Activated CD8-positive, alpha-beta memory T cell treated with anti-CD3 and anti-CD28 coated beads for 1 hour (primary cell): ENCODE measurements around the gene TTC7B.

Experiments
- DNase-seq, 2 donors: peaks; one replicate each; pipeline ENCODE4 v3.0.0-alpha.2; 2020; ENCODE audit warnings: low read depth in 1 of 2; ENCODE audit errors: extremely low read depth in 1 of 2

The TTC7B gene

DNA sequence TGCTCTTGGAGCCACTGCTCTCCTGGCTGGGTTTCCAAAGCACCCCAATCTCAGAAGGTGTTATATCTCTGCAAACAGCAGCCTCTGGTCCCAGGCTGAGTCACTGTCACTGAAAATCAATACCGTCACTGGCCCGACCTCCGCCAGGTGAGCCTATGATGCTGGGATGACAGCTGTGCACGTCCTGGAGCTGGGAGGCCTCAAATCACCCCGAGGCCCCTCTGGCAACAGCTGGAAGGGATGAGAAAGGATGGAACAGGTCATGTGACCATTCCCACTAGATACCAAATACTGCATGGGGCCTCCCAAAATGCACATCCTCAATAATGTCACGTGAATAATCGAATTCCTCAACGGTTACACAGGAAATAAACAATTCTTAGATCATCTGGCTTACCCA, 190.8 kb downstream of the TTC7B start:
- DNase-seq, result no peak

DNA sequence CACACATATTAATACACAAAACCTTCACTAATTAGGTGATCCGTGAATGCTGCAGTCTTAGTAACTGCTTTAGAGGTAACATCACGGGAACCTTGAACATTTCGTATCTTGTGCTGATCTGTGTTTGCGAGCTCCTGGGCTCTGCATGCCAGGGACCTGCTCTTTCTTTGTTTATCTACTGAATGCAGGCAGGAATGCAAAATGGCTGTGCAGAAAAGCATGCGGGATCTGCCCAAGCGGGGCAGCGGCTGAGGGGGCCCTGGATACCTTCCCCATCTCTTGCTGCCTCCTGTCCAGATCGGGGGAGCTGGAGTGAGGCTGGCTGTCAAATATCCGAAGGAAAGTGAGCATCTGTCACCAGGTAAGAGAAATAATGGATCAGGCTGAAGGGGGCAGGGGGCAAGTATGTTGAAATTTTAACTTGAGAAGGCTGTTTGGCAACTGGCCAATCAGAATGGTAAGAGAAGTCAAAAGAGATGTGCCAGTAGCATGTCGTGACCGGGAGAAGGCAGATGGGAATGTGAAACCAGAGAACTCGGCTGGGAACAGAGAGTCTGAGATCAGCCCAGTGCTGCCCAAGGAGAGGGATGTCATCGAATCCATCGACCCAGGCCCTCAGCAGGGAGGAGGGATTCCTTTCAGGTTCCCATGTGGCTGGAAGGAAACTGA, 191.4 kb downstream of the TTC7B start:
- DNase-seq, result no peak

DNA sequence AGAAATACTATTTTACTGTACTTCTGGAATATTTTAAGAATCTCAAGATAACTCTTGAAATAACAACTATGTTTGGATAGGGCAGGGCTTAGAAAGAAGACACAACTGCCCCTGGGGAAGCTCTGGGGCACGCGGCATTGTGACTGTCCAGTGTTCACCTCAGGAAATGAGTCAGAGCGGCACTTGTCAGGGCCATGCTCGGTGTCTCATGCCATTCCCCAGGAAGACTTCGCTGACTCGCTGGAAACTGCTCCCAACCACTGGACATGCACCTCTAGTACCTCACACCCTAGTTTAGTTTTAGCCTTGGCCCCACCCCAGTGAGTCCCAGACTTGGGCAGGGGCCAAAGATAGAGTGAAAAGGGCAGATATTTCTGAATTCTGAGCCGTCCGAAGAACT, 192.0 kb downstream of the TTC7B start:
- DNase-seq, result no peak

DNA sequence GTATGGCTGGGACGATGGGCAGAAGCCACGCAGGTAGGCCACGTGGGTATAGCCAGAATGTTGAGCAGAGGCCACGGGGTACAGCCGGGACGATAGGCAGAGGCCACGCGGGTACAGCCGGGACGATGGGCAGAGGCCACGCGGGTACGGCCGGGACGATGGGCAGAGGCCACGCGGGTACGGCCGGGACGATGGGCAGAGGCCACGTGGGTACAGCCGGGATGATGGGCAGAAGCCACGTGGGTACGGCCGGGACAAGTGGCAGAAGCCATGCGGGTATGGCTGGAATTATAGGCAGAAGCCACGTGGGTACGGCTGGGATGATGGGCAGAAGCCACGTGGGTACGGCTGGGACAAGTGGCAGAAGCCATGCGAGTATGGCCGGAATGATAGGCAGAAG, 195.0 kb downstream of the TTC7B start:
- no peak for DNase-seq

DNA sequence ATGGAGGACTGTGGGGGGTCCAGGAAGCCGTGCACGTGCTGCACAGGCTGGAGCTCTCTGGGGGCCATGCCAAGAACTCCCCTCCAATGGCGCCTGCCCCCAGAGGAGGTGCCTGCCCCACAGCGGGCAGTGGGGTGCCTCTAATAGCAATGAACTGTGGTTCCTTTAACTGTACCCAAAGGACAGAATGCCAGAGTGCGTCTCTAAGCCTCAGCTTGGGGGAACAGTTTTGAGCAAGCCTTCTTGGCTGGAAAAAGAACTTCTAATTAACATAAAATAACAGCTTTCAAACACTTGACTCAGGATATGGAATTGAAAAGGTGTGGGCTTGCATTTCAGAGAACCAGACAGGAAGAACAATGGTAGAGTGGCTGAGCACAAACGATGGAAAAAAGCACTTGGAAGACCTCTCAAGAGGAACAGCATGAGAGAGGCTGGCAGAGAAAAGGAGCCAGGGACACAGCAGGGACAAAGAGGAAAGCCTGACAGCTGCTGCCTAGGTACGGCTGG, 195.6 kb downstream of the TTC7B start:
- no peak for DNase-seq

DNA sequence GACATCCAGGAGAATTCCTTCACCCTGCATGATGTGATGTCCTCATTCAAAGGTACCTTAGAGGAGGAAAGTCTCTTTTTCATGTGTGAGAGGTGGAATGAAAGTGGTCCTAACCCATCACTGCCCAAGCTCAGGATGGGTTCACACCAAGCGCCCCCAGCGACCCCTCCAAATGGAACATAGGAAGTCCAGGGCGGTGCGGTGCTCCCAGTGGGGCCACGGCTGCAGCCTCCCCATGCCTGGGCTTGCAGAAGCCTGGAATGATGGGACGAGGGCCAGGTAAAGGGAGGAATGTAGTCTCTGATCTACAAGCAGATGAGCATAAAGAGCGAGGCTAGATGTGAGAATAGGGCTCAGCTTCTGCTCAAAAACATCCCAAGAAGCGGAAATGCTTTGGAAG, 196.3 kb downstream of the TTC7B start:
- no peak for DNase-seq

DNA sequence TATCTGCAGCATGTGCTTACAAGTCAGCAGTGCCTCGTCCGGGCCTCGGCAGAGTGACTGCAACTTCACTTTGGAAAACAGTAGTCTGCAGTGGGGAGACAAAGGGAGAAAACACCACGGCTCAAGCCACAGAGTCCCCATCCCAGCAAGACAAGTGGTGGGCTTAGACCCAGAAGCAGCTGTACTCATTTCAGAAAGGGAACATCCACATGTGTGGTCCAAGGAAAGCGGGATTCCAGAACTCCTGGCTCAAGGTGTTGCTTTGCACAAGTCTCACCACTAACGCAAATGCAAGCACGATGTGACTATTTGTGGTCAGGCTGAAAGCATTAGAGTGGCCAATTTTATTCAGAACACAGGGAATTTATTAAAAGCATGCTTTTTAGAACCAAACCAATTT, 198.3 kb downstream of the TTC7B start:
- no peak for DNase-seq

DNA sequence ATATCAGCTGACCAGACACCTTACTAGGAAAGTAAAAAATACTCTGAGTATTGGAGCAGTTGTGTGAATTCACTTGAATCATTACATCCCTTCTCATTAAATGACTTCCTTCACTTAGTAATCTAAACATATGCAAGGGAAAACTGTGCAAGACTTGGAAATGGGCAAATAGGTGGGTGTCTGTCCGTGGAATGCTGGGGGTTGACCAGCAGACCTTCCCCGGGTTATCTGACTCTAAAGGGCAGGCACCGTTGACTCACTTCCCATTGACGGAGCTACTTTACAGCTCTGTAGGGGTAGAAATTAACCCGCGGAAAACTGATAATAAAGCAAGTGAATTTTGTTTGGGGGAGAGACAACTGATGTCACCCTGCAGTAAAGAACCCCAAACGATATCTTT, 199.3 kb downstream of the TTC7B start:
- DNase-seq, result no peak

DNA sequence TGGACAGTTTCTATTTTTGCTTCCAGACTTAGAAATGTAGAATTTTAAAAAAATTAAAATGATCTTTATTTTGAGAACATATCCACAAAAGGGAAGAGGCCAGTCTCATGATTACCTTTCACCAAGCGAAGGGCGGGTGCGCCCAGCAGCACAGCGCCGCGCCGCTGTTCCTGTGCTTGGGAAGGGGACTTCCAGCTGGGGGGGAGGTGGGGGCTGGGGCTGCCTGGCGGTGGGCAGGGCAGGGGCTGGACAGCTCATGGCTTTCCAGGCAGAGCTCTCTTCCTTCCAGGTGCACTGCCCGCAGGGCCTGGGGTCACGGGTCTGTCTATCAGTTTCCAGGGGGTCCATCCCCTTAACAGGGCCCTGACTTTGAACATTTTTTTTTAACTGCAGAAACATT, 199.9 kb downstream of the TTC7B start:
- no peak for DNase-seq

DNA sequence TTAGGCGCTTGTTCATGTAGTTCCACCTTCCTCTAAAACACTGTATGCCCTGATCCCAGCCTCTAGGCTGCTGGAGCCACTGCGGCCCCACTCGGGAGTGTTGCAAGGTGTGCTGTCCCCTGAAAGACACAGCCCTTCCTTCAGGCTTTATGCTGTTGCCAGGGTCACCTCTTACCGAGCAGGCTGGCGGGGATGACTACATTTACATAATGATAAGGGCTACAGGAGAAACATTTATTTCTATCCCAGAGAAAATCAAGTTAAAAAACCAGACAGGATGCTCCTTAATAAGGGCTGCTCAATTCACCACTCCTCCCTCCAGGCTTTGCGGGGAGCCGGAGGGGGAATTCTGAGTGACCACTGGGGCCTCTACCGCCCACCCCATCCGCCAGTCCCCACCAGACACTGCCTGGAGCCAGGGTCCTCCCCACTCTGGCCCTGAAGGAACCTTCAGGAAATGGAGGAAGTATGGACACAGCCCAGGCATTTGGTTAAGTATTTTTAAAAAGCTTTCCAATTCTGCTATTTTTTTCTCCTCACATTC, 200.6 kb downstream of the TTC7B start:
- DNase-seq, result no peak

DNA sequence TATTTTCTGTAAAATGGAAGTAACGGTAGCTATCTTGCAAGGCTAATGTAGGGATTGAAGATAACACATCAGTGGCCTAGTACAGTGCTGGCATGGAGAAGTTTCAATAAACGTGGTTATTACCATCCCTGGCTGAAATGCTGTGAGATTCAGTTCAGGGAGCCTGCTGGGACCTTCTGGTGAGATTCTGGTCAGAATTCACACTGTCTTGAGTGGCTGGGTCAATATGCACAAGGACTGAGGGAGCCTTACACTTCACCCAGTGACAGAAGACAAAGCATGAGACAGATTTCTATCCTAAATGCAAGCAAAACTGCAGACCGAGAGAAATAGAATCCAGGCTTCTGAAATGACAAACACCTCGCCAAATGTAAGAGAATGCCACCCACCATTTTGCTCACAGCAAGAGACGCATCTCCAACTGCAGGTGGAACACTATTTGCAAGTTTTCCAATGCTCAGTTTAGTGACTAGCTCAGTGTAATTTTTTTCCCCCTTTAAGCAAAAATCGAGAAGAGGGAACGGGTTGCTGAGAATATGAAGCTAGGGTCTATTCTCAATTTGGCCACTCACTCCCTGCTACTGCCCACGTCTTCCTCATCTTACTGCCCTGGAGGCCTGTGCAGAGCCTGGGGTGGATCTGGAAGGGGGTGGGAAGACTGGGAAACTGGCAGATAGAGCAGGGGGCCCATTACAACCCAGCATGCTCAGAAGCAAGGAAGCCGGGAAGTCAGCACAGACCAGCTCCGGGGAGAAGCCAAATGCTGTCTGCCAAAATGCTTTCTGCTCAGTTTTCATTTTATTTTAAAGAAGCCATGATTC, 201.3 kb downstream of the TTC7B start:
- no peak for DNase-seq

DNA sequence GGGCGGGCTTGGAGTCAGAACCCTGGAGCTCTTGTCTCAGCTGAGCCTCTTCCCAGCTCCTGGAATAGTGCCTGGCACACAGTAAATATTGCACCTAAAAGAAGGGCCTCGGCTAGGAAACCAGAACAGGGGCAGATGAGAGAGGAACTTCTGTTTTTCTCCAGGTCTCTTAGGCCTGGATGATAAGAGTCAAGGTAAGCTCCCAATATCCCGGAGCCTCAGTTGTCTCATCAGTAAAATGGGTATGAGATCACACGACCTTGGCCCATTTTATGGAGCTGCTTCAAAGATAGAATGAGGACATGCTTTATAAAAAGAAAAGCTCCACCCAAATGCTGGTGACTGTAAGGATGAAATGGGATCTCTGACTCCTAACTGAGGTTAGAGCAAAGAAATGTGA, 202.2 kb downstream of the TTC7B start:
- no peak for DNase-seq

DNA sequence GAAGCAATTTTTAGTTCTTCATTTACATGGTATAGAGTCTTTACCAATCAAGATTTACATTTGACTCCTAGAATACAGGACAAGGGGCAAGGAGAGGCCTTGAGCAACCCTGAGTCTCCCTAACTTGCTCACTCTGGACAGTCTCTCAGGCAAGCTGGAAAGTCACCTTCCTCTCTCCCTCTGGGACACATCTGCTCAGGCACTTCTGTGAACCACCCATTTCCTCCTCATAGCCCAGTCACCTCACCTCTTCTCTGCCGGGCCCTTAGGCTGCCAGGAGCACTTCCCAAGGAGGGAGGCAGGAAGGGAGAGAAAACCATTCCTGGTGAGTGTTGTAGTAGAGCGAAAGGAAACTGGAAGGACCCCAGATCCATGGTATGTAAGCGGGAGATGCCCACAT, 202.8 kb downstream of the TTC7B start:
- DNase-seq, result no peak

DNA sequence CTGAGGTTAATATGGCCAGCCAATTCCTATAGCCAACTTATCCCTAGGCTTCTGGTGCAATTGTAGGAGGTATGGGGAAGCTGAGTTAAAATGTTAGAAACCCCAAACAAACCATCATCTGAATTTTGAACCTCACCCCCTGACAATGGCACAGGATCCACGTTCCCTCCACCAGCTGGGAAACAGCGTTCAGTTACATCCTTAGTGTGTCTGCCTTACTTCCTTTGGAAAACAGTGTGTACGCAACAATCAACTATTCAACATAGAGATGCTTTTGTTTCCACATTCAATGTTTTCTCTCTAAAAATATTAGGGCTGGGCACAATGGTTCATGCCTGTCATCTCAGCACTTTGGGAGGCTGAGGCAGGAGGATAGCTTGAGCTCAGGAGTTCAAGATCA, 203.4 kb downstream of the TTC7B start:
- no peak for DNase-seq

DNA sequence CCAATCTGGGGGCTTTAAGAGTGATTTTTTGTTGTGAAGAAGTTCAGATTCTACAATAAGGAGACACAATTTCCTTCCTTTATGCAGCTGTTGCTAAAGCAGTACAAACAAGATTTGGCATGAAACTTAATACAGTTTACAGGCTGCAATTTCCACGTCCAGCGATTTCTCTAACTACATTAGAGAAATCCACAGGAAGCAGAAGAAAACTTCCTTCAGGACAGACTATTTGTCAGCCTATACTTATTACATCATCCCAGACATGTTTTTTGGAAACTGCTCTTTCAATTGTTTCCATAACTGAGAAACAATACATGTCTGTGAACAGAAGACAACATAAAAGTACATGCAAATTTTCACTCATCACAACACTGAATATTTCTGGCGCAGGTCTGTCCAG, 204.3 kb downstream of the TTC7B start:
- no peak for DNase-seq

DNA sequence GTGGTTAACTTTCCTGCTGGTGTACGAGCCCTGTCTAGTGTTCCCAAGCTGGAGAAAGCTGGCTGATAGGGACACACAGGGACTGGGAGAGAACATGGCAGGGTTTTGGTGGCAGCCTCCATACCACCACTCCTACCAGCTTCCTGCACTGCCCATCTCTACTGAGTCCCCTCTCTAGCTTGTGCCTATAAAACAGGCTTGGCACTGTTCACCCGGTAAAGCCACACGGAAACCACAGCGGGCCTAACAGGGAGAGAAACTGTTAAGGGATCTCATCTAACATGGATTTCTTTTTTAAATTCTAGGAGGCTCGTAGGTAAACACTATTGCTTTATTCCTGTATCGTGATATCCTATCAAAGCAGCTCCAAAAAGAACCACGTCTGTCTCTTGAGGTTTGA, 204.7 kb downstream of the TTC7B start:
- DNase-seq, result no peak

DNA sequence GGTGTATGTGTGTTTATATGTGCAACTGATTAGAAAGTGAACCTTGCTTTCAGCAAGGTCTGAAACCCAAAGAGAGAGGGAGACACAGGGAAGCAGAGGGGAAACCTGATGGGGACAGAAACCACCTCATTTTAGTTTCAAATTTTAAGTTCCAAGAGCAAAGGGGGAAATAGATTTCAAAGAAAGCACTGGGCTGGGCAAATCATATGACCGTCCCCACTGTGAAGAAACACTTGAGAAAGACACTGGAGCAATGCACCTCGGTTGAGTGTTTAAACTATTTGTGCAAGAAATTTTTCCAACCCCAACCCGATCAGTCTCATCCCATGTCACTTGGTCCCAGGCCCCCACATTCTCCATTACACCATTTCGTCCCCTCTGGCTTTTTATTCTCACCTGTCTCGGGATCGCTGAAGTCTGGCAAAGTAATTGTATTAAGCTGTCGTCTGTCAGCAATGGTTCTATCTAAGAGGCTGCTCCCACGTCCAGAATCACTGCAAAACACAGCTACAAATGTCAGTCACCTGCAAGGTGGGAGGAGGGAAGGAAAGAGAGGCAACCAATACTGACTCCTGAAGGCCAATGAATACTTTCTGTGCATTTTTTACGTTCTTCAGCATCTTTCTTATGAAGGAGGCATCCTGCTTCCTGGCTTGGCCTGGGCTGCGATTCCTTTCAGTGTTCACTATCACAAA, 205.7 kb downstream of the TTC7B start:
- no peak for DNase-seq

DNA sequence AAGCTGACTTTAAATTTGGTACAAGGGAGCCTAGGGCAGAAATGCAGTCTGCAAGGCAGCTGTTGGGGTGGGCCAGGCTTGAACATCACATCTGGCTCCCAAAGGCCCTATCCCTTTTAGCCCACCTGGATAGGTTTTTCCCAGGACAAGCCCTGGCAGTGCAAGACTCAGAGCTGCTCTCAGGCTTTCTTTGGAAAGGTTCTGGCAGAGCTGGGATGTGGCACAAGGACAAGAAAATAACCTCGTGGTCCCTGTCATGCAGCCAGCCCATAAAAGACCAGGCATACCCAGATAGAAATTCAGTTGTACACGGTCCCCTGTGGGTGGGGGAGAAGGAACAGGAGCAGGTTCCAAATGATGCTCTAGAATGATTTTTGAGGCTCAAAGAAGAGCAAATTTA, 206.9 kb downstream of the TTC7B start:
- no peak for DNase-seq

DNA sequence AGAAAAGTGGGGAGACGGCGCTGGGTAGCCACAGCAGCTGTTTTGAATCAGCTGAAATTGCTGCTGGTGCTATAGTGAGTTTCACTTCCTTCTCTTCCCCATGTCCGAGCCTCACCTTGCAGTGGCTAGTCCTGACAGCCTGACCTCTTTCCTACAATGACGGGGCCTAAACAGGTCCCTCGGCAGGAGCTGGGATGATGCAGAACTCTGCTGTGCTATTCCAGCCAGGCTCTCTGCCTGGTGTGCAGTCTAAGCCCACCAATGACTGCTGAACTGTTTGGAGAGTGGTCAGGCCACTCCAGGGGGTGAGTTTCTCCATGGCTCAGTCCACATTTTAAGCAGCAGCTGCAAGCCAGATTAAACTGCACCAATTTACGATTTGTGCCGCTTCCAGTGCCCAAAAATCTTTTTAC, 207.3 kb downstream of the TTC7B start:
- DNase-seq, result no peak

DNA sequence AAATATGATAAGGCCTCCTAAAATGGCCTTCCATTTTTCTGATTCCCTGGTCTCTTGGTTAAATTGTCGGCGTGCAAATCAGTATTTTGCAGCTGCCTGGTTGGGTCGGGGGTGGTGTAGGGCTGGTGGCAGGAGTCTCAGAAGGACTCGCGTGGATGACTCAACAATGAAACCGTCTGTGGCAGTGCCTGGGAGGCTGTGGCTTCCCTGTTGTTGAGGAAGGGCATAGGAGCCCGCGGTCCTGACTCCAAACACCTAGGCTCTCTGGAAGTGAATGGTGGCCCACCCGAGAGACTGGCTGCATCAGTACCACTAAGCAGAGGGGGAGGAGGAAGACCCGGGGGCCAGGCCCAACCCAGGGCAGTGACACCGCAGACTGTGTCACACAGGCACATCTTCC, 207.9 kb downstream of the TTC7B start:
- no peak for DNase-seq

DNA sequence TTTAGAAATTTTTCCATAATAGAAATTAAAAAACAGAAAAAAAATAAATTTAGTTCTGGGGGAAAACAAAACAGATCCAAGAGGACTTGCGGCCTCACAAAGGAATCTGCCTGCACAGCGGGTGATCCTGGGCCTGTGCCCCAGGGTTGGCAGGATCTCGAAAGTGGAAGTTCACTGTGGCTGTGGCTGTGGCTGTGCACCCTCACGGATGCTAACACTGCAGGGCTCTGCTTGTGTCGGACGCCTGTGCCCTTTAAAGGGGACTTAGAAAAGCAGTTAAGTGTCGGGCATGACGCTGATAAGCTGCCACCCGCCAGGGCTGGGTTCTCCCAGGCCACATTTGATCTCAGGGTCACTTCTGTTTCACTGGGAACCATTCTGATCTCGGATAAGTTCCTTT, 209.1 kb downstream of the TTC7B start:
- DNase-seq, result no peak

DNA sequence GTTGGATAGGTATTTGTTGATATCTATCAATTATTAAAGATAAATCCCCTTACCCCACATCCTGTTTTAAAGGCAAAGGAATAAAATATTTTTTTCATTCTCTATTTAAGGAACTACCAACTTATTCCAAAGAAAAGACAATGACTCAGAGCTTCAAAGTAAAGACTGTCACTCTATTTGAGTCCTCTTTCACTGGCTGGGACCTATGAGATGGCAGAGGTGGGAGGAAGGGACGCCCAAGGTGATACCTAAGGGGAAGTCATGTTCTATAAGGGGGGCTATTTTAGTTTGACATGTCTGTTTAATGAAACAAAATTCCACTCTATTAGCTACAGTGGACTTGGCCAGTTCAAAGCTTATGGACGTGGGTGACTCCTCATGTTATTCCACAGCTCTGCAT, 209.8 kb downstream of the TTC7B start:
- DNase-seq, result no peak
